Measurements from ENCODE around the gene COMMD6. TPM values are rescaled to one million over a fixed set of nuclear protein-coding genes. Genes with fewer than 3 reads are reported as not detected.

Gene COMMD6
- total and polyA plus RNA-seq, 2 of the 13 experiments (the other 11 are each of a cell fraction or from before 2014, with no cell fraction given) = 97.0 to 164 TPM

DNA sequence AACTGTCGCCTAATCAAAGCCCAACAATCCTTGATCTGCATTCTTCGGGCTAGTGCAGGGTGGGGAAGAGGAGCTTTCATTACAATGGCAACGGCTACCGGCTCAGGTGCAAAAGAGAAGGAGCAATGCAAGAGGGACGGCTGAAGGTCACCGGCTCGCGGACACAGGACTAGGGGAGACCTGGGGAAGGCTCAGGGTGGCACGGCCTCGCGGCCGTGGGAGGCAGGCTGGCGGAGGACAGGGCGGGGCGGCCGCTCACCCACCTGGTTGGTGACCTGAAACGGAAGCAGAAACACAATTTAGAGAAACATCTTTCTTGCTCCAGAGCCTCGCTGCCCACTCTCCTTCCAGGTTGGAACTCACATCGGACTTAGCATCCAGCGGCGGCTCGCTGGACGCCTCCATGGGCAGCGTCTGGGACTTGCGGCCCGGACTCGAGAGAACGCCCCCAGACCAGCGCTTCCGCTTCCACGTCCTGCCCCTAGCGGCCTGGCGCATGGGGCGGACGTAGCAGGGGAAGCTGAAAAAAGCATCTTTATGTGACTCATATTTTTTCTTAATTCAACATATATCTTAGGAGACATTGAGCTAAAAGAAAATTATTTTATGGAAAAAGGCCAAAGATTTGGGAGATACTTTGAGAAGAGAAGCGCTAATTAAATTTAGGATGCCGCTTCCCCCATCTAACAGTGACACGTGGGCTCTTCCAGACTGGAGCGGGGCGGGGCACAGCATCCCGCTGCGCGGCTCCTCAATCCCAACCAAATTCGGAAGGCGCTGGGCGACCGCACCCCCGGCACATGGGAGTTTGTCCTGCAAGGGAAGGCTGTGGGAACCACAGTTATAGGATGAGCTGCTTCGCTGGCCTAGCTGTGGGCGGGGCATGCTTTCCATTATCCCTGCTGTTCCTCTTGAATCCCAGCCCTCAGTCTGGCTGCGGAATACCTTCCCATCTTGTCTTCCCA is at the start of gene COMMD6 (continued):
- TF ChIP-seq FUBP1 (CRISPR knock-in tag; IDR thresholded peaks at IDR 0.05; ENCODE audit: borderline replicate concordance) = no peak
- TF ChIP-seq, protein P1, sequence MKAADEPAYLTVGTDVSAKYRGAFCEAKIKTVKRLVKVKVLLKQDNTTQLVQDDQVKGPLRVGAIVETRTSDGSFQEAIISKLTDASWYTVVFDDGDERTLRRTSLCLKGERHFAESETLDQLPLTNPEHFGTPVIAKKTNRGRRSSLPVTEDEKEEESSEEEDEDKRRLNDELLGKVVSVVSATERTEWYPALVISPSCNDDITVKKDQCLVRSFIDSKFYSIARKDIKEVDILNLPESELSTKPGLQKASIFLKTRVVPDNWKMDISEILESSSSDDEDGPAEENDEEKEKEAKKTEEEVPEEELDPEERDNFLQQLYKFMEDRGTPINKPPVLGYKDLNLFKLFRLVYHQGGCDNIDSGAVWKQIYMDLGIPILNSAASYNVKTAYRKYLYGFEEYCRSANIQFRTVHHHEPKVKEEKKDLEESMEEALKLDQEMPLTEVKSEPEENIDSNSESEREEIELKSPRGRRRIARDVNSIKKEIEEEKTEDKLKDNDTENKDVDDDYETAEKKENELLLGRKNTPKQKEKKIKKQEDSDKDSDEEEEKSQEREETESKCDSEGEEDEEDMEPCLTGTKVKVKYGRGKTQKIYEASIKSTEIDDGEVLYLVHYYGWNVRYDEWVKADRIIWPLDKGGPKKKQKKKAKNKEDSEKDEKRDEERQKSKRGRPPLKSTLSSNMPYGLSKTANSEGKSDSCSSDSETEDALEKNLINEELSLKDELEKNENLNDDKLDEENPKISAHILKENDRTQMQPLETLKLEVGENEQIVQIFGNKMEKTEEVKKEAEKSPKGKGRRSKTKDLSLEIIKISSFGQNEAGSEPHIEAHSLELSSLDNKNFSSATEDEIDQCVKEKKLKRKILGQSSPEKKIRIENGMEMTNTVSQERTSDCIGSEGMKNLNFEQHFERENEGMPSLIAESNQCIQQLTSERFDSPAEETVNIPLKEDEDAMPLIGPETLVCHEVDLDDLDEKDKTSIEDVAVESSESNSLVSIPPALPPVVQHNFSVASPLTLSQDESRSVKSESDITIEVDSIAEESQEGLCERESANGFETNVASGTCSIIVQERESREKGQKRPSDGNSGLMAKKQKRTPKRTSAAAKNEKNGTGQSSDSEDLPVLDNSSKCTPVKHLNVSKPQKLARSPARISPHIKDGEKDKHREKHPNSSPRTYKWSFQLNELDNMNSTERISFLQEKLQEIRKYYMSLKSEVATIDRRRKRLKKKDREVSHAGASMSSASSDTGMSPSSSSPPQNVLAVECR (CRISPR knock-in tag; IDR thresholded peaks at IDR 0.05; ENCODE audit: borderline replicate concordance) = peak; percentile 96
- 0 out of 2 replicates have a peak, but pooled peaks have one; percentile 77 for TF ChIP-seq ZNF343 (CRISPR knock-in tag; IDR thresholded peaks at IDR 0.05)
- TF ChIP-seq KDM6A (CRISPR knock-in tag; IDR thresholded peaks at IDR 0.05; ENCODE audit: low read depth) = no peak
- no peak for TF ChIP-seq ZNF180 (CRISPR knock-in tag; IDR thresholded peaks at IDR 0.05; ENCODE audit: borderline replicate concordance, low read depth)
- TF ChIP-seq, protein P2, sequence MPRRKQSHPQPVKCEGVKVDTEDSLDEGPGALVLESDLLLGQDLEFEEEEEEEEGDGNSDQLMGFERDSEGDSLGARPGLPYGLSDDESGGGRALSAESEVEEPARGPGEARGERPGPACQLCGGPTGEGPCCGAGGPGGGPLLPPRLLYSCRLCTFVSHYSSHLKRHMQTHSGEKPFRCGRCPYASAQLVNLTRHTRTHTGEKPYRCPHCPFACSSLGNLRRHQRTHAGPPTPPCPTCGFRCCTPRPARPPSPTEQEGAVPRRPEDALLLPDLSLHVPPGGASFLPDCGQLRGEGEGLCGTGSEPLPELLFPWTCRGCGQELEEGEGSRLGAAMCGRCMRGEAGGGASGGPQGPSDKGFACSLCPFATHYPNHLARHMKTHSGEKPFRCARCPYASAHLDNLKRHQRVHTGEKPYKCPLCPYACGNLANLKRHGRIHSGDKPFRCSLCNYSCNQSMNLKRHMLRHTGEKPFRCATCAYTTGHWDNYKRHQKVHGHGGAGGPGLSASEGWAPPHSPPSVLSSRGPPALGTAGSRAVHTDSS (CRISPR knock-in tag; conservative IDR thresholded peaks at IDR 0.05) = no peak
- 0 out of 2 replicates have a peak, but pooled peaks have one; percentile 55 for TF ChIP-seq ZNF572 (CRISPR knock-in tag; IDR thresholded peaks at IDR 0.05)
- TF ChIP-seq ZBTB7A (CRISPR knock-in tag; IDR thresholded peaks at IDR 0.05) = no peak
- TF ChIP-seq SAFB2 (CRISPR knock-in tag; IDR thresholded peaks at IDR 0.05; ENCODE audit: borderline replicate concordance, low read depth) = no peak
- 0 out of 2 replicates have a peak, but pooled peaks have one; percentile 46 for TF ChIP-seq ZNF510 (CRISPR knock-in tag; IDR thresholded peaks at IDR 0.05; ENCODE audit: low read depth)
- 0 out of 2 replicates have a peak, but pooled peaks have one; percentile 46 for TF ChIP-seq RFXANK (CRISPR knock-in tag; IDR thresholded peaks at IDR 0.05)
- peak; percentile 36 for TF ChIP-seq ZNF777 (CRISPR knock-in tag; IDR thresholded peaks at IDR 0.05)
- TF ChIP-seq PCBP1 (IDR thresholded peaks at IDR 0.05; ENCODE audit: borderline replicate concordance, low read depth, low read length) = 0 out of 2 replicates have a peak, but pooled peaks have one; percentile 40
- TF ChIP-seq ZNF609 (CRISPR knock-in tag; IDR thresholded peaks at IDR 0.05; ENCODE audit: borderline replicate concordance) = no peak
- no peak for TF ChIP-seq MYNN (CRISPR knock-in tag; IDR thresholded peaks at IDR 0.05; ENCODE audit: low read depth)

All from HepG2 (cell line).